ENCODE measurements around the gene TSSK2.
"Not testable (repeated sequence)": the region's sequence is repeated elsewhere in the genome, so short reads cannot be mapped to it uniquely, and the experiment has no call there.

Gene TSSK2

DNA sequence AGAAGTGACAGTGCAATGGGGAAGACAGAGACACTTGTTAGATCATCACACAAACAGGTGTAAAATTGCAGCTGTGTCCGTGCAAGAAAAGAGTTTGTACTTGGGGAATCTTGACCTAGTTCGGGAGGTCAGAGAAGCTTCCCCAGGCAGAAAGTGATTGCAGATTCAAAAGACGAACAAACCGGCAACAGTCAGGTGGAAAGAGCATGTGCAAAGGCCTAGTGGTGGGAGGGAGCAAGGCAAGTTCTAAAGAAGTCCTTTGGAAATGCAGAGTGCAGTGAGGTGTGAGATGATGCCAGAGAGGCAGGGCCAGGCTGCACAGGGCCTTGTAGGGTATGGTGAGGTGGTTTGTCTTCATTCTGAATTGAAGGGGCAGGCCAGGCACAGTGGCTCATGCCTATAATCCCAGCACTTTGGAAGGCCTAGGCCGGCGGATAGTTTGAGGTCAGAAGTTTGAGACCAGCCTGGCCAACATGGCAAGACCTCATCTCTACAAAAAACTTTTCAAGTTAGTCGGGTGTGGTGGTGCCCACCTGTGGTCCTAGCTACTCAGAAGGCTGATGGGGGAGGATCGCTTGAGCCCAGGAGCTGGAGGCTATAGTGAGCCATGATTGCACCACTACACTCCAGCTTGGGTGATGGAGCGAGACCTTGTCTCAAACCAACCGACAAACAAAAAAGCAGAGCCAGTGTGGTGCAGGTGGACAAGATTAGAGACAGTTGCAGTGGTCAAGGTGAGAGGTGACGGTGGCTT is 15.3 kb downstream of the TSSK2 start:
- no peak for DNase-seq

DNA sequence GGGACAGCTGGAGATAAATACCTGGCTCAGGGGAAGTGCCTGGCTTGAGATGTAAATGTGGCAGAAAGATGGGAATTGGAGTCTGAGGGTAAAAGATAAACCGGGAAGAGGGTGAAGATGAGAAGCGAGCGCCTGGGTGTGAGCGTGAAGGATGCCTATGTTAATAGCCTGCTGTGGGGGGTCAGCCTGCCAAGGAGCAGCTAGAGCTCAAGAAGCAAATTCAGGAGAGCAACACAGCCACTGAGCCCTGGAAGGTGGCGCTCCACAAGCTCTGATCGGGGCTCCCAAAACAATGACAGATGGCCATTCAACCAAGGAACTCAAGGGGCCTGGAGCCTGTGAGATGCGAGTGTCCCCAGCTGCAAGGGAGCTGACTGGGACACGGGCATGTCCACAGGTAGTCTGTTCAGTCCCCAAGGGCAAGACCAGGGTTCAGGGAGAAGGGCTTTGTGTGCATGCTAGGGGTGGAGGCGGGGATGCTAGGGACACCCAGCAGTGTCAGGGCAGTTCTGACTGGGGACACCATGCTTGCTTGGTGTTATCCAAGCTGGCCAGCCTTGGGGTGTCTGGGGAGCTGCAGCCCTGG is 16.2 kb downstream of the TSSK2 start:
- no peak for DNase-seq

DNA sequence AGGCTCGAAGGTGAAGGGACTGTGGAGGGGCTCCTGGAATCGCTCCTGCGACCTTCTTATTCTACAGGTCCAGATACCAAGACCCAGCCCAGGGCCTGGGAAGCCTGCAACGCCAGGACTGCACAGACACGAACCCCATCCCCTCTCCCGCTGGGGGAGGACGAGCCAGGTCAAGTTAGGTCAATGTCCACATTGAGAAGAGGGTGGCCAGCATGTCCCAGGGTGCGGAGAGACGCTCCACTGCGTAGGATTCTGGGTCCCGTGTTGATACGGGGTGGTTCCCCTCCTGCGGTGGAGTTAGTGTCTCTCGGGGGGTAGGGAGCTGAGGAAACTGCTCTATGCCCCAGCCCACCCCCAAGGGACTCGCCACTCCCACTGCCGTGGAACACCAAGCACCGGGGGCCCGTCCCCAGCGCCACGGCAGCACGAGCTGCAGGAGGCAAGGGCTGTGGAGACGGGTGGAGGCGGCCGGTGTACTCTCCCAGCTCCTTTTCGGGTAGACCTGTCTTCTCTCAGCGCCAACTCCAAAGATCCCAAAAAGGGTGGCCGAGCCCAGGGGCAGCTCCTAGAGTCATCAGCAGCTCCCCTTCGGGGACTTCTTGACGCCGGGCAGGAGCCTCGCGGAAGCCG is 17.4 kb downstream of the TSSK2 start:
- no peak for DNase-seq

DNA sequence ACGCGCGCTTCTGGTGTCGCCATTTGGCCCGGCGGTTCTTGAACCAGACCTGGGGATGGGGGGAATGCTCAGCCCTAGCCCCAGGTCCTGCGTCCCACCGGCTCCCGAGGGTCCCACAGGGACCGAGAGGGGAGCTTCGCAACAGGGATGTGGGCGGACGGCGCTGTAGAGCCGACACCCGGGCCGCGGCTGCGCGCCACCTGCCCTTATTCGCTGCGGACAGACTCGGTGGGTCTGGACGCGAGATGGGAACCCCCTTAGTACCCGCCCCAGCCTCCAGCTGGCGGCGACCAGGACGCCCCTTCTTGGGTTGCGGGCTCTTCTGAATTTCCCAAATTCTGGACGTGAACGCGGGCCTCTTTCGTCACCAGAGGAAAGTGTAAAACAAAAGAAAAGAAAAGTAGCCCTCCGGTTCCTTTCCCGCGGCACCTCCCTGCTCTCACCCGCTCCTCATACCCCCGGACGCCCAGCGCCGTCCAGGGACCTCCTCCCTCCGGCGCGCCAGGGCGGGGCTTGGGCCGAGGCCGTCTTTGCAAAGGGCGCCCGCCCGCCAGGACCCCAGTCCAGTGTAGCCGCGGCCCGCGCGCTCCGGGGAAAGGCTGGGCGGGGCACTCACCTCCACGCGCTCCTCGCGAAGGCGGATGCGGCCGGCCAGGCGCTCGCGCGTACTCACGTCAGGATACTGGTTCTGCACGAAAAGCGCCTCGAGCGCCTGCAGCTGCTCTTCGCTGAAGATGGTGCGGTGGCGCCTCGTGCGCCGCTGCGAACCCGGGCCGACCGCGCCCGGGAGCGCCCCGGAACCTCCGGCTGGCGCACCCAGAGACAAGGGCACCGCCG is 18.2 kb downstream of the TSSK2 start:
- peak; percentile 38 for DNase-seq

DNA sequence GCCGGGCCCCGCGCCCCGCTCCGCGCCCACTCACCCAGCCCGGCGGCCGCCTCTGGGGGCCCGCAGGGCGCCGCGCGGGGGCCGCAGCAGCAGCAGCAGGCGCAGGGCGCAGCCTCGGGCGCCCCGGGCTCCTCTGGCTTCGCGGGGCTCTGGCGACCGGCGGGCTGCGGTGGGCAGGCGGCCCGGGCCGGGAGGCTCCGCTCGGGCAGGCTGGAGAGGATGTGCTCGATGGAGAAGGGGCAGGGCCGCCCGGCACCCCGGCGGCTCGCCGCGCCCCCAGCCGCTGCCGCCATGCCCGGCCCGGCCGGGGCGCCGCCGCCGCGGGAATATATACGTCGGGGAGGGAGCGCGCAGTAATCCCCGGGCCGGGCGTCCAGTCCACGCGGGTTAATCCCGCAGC is 18.9 kb downstream of the TSSK2 start, which contains the start of gene GSC2:
Gene GSC2 (minus strand): TSS at position 302 of the 400 bp plus-strand sequence. CDS start 9 bp downstream, at position 293.
- no peak for DNase-seq

DNA sequence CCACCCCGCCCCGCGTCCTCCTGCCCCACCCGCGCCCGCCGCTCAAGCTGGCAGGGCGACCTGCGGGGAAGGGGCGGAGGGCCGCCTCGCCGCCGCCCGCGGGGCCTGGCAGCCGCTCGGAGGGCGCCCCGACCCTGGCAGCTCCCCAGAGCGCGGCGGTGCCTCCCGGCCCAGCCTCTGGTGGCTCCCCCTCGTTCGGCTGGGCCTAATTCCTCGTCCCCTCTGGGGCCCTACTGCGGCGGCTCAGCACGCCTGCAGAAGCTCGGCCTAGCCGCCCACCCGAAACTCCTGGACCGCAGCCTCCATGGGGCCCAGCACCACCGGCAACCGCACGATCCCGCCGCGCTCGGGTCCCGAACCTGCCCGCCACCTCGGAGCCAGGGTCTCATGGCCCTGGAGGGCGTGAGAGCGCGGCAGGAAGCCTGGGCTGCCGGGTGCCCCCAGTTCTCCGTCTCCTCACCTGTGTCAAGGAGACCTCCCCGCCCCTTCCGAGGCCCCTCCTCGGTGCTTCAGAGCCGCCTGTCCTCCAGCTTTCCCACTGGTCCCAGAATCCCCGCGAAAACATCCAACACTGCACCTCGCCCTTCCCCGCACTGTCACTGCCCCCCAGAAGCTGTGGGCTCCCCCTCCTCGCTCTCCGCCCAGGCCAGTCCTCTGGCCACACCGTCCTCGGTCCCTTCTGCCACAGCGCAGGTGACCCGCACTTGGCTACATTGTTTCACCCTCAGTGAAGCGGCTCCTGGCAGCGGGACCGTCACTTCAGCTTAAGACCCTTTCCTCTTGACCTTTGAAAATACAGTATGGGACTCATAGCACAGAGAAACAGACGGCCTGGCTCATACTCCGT is 19.6 kb downstream of the TSSK2 start:
- no peak for DNase-seq

DNA sequence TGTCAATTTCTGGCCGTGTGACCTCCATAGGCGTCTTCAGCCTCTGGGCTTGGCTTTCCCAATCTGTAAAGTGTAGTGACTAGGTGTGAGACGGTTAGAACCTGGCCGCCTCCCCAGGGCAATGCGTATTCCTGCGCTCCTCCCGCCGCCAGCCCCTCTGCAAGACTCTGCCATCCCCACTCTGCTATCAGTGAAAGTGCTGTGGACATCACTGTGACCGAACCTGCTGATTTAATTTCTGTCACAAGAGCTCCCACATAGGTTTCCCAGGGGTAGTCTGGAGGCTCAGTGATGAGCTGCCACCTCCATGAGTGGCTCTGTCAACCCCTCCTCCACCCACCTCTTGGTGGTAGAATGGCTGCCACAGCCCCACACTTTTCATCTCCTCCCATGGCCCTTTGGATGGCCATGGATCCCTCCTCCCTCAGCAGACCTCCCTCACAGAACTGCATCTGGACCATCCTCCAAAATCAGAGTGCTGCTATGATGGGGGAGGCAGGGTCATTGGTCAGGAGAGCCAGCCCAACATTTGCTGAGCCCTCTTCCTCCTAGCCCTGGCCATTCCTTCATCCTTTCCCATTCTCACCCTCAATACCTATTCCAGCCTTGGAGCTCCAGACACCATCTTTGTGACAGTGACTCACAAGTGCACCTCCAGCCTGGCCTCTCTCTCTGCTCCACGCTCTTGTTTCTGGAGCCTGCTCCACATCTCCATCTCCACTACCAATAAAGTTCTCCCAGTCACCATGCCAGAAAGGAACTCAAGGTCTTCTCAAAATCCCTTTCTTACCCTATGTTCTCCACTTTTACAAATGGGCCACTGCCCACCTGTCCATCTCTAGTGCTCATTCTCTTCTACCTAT is 20.5 kb downstream of the TSSK2 start:
- no peak for DNase-seq

DNA sequence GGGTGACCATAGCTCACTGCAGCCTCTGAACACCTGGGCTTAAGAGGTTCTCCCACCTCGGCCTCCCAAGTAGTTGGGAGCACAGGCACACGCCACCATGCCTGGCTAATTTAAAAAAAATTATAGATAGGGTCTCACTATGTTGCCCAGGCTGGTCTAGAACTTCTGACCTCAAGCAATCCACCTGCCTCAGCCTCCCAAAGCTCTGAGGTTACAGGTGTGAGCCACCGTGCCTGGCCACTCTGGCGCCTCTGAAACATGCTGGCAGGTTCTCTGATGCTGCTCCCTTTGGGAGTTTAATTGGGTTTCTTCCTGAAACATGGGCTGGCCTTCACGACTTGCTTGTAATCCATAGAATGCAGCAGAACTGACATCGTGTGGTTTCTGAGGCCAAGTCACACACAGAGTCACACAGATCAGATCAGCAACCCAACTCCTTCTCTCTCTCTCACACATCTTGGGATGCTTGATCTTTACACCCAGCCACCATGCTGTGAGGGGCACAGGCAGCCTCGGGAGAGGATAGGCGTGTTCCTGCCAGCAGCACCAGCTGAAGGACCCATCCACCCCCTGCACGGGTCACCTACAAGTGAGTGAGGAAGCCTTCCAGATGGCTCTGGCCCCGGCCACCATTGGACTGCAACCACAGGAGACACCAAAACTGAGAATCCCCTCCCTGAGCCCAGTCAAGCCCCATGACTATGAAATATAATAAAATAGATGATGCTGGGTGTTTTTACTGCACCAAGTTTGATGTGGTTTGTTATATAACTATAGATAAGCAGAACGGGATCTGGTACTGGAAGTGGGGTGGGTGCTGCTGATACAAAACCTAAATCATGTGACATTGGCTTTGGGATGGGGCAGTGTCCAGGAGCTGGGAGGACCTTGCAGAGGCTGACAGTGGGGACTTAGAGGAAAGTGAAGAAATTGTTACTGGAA is 22.1 kb downstream of the TSSK2 start:
- DNase-seq = no peak

DNA sequence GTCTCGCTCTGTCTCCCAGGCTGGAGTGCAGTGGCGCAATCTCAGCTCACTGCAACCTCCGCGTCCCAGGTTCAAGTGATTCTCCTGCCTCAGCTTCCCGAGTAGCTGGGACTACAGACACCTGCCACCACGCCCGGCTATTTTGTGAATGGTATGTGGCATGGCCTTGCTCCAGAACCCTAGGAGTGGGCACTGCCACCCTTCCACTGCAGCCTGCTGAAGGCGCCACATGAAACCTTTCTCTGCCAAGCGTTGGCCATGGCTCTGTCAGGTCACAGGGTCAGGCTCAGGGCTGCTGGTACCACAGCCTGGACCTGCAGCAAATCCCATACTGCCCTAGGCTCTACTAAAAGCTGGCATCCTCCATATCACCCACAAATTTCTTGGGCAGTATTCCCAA is 25.0 kb downstream of the TSSK2 start:
- not testable (repeated sequence) for DNase-seq

DNA sequence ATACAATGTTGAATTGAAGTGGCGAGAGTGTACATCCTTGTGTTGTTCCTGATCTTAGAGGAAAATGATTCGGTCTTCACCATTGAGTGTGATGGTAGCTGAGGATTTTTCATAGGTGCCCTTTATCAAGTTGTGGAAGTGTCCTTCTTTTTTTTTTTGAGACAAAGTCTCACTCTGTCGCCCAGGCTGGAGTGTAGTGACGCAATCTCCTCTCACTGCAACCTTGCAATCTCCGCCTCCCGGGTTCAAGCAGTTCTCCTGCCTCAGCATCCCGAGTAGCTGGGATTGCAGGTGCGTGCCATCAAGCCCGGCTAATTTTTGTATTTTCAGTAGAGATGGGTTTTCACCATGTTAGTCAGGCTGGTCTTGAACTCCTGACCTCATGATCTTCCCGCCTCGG is 27.5 kb downstream of the TSSK2 start:
- not testable (repeated sequence) for DNase-seq

DNA sequence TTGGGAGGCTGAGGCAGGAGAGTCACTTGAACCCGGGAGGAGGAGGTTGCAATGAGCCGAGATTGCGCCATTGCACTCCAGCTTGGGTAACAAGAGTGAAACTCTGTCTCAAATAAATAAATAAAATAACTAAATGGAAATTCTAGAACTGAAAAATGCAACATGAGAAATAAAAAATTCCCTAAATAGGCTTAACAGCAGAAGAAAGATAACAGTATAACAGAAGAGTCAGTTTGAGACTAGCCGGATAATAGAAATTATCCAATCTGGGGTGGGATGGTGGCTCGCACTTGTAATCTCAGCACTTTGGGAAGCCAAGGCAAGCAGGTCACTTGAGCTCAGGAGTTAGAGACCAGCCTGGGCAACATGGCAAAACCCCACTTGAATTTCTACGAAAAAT is 33.3 kb downstream of the TSSK2 start:
- no peak for DNase-seq

DNA sequence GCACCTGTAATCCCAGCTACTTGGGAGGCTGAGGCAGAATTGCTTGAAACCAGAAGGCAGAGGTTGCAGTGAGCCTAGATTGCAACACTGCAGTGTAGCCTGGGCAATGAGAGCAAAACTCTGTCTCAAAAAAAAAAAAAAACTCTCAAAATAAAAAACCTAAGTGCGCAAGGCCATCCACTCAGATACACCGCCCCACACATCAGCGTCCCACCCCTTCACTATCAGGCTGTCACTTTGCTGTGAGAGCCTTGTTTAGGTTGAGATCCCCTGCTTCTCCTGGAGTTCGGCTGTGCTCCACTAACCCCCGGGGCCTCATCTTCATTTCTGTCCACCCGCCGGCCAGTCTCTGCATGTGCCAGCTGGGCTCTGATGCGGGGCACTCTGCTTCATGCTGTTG is 35.3 kb downstream of the TSSK2 start:
- no peak for DNase-seq

DNA sequence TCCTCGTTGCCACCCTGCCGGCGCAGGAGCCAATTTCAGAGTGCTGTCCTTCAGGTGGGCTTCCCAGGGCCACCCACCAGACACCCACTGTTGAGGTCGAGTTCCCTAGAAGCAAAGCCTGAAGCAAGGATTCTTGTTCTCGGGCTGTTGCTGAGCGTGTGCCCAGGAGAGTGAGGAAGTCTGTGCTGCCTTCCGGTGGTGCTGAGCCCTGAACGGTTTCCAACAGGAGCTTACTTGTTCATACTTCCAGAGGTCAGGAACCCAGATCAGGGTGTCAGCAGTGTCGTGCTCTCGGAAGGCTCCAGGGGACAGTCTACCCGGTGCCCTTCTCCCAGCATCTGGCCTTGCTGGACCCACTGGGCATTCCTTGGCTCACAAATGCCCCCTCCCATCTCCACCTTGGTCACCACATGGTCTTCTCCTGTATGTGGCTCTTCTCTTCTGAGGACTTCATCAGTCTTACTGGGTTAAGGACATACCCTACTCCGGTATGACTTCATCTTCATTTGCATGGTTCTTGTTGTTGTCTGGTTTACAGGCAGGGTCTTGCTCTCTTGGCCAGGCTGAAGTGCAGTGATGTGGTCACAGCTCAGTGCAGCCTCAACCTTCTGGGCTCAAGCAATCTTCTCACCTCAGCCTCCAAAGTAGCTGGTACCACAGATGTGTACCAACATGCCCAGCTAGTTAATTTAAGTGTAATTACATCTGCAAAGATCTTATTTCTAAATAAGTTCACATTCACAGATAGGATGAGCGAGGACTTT is 36.2 kb downstream of the TSSK2 start:
- no peak for DNase-seq

DNA sequence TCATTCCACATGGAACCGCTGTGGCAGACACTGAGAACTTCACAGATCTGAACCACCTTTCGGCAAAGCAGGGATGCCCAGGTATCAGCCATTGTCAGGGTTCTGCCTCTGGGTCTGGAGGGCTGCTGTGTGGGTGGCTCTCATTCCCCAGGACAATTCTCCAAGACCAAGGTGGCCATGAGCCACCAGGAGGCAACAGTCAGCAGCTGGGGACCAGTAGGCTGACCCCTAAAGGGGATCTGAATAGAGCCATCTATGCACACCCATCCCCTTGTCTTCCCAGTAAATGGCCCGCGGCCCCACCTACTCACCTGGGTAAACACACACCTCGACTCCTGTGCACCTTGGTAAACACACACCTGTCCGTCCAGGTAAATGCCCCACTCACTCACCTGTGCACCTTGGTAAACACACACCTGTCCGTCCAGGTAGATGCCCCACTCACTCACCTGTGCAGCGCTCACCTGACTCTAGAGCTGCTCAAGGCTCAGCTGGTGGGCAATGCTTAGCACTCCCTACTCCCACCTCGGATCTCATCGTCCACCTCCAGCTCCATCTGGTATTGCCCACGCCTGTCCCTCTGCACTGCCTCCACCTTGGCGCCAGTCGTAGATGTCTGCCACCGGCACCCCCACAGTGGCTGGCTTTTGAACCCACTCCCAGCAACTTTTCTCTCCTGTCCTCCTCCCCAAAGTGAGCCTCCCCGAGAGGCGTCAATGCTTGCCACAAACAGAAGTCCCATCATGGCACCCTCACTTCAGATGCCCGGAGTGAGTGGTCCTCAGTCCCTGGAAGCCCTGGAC is 37.2 kb downstream of the TSSK2 start:
- no peak for DNase-seq

DNA sequence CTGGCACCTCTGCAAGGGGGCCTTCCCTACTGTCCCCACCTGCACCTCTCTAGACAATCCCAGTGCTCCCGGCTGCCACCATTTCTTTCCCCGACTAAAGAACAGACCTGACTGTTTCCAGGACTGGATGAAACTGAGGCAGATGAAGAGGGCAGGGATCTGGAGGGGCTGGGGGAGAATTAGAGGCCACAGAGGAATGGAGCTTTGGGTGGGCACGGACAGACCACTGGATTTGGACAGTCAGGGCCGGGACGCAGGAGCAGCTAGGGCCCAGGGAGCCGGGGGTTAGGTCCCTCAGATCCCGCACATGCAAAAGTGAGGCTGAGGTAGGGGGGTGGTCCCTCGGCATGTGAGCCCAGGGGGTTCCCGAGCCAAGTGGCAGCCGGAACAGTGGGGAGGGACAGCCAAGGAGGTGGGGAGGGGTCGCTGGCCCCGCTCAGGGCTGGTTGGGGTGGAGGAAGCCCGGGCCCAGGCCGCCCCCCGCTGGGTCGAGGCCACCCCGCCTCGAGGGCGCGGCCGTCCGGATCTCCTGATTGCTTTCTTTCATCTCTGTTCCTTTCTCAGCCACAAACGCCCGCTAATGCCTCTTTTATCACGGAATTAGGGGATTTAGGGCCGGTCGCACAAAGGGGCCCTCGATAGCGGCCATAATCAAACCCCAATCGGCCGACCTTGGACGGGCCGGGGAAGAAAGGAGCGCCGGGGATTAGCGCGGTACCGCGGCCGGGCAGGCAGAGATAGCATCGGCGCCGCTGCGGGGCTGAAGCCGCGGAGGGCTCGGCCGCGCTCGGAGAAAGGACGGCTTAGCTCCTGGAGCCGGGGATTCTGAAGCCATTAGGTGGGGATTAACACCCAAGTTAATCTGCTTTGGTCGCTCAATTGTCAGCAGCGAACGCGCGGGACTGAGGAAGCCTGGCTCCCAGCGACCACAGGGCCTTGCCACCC is 38.2 kb downstream of the TSSK2 start:
- DNase-seq = no peak

DNA sequence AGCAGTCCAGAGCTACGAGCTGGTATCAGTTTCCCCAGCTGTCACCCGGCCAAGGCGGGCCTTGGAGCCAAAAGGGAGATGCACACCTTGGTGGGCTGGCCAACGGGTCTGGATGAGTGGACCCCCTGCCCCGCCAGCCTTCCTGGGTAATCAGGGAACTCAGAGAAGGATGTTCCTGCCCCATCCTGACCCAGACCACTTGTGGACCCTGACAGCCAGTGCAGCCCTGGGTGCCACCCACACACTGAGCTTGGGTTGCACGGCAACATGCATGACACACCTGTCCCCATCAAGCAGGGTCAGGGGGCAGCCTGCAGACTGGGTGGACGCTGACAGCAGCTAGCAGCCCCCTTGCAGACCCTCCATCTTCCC is 38.8 kb downstream of the TSSK2 start:
- no peak for DNase-seq
